Measurements from ENCODE around the gene TTC34.

TTC34 gene

DNA sequence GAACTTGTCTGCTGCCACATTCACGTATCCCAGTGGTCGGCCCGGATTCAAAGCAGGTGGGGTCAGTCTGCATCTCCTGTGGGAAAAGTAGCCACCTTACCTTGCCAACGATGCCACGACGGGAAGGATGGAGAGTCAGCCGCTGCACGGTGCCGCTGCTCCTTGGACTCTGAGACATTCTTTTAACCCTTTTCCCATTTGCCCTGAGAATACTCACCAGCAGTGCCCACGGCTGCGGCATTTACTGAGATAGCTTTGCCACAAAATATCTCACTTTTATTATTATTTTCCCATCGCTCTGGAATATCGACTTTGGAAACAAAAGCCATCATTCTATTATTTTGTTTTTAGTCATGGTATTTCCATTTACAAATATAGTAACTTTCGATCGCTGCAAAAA is 15.3 kb upstream of the TTC34 start:
- Histone ChIP-seq H3K4me3 (replicated peaks; ENCODE audit: low read depth, low read length) (no peak overlapping the region), H3K36me3 (ENCODE audit: control insufficient read depth, insufficient read depth, low read length) (no peaks in the 10 kb centered on the region), H3K27me3 (replicated peaks; ENCODE audit: control insufficient read depth, insufficient read depth, low read length) (no peaks in the 10 kb centered on the region)
- no peak for DNase-seq (ENCODE audit: extremely low read depth, insufficient read length)
- TF ChIP-seq, protein P1, sequence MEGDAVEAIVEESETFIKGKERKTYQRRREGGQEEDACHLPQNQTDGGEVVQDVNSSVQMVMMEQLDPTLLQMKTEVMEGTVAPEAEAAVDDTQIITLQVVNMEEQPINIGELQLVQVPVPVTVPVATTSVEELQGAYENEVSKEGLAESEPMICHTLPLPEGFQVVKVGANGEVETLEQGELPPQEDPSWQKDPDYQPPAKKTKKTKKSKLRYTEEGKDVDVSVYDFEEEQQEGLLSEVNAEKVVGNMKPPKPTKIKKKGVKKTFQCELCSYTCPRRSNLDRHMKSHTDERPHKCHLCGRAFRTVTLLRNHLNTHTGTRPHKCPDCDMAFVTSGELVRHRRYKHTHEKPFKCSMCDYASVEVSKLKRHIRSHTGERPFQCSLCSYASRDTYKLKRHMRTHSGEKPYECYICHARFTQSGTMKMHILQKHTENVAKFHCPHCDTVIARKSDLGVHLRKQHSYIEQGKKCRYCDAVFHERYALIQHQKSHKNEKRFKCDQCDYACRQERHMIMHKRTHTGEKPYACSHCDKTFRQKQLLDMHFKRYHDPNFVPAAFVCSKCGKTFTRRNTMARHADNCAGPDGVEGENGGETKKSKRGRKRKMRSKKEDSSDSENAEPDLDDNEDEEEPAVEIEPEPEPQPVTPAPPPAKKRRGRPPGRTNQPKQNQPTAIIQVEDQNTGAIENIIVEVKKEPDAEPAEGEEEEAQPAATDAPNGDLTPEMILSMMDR (IDR thresholded peaks at IDR 0.05; ENCODE audit: insufficient read depth, low read length, poor library complexity, severe bottlenecking): no peak

DNA sequence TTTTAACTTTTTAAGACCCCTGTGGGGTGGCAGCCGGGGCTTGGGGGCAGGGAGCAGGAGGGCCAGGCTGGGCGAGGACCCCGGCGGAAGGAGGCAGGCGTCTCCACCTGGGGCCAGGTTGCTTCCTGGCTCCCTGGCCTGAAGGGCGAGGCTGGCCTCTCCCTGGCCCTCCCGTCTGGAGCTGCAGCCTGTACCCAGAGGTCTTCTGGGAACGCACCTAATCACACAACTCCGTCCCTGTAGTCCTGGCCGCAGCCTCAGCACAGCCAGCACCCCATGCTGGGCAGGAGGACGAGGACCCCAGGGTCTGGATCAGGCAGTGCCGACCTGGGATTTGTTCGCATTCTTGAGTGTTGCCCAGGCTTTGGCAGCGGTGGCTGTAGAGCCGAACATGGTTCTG is 14.1 kb upstream of the TTC34 start:
- TF ChIP-seq, protein P1 (IDR thresholded peaks at IDR 0.05; ENCODE audit: insufficient read depth, low read length, poor library complexity, severe bottlenecking): no peak
- Histone ChIP-seq H3K27me3 (replicated peaks; ENCODE audit: control insufficient read depth, insufficient read depth, low read length) (no peaks in the 10 kb centered on the region), H3K36me3 (ENCODE audit: control insufficient read depth, insufficient read depth, low read length) (no peaks in the 10 kb centered on the region), H3K4me3 (replicated peaks; ENCODE audit: low read depth, low read length) (no peak overlapping the region)
- DNase-seq (ENCODE audit: extremely low read depth, insufficient read length): no peak

DNA sequence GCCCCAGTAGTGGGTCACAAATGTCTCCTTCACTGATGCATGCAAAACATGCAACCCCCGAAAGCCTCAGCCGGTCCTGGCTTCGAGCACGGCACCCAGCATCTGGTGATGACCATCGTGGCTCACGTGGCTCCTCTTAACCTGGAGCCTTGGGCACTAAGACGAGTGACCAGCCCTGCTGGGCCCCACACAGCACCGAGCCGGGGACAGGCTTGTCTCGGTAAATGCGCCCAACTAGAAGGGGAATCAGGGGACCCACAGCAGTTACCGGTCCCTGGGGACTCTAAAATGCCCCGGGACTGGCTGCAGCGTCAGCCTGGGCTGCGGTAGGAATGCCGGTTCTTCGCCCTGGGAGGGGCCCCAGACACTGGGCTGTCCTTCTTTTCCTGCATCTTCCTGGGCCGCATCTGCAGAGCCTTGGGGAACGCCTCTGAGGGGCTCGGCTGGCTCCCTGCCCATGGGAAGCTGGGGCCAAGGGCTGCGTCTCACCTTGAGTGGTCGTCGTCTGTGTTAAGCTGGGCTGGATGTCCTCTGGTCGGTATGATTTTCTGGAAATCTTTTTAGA is 13.1 kb upstream of the TTC34 start:
- TF ChIP-seq, protein P1 (IDR thresholded peaks at IDR 0.05; ENCODE audit: insufficient read depth, low read length, poor library complexity, severe bottlenecking): no peak
- no peak for DNase-seq (ENCODE audit: extremely low read depth, insufficient read length)

DNA sequence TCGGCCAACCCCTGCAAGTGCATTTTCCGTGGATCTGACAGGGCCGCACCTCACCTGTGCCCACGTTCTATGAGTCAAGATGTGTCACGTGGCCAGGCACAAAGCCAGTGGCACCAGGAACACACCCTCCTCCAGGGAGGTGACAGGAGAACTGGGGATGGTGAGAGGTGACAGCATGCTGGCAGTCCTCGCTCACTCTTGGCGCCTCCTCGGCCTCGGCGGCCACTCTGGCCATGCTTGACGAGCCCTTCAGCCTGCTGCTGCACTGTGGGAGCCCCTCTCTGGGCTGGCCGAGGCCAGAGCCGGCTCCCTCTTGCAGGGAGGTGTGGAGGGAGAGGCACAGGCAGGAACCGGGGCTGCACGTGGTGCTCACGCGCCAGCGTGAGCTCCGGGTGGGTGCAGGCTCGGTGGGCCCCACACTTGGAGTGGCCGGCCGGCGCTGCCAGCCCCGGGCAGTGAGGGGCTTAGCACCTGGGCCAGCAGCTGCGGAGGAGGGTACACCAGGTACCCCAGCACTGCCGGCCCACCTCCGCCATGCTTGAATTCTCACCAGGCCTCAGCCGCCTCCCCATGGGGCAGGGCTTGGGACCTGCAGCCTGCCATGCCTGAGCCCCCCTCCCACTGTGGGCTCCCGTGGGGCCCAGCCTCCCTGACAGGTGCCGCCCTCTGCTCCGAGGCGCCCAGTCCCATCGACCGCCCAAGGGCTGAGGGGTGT is 11.6 kb upstream of the TTC34 start:
- no peak for DNase-seq (ENCODE audit: extremely low read depth, insufficient read length)
- H3K36me3 ChIP-seq (ENCODE audit: control insufficient read depth, insufficient read depth, low read length): no peaks in the 10 kb centered on the region
- H3K27me3 ChIP-seq (replicated peaks; ENCODE audit: control insufficient read depth, insufficient read depth, low read length): no peaks in the 10 kb centered on the region
- TF ChIP-seq, protein P1 (IDR thresholded peaks at IDR 0.05; ENCODE audit: insufficient read depth, low read length, poor library complexity, severe bottlenecking): no peak
- H3K4me3 ChIP-seq (replicated peaks; ENCODE audit: low read depth, low read length): no peak overlapping the region

More for the DNA sequence above, 13.1 kb upstream of the TTC34 start:
- no peak overlapping the region for H3K4me3 ChIP-seq (replicated peaks; ENCODE audit: low read depth, low read length)
- H3K36me3 ChIP-seq (ENCODE audit: control insufficient read depth, insufficient read depth, low read length): no peaks in the 10 kb centered on the region
- no peaks in the 10 kb centered on the region for H3K27me3 ChIP-seq (replicated peaks; ENCODE audit: control insufficient read depth, insufficient read depth, low read length)

DNA sequence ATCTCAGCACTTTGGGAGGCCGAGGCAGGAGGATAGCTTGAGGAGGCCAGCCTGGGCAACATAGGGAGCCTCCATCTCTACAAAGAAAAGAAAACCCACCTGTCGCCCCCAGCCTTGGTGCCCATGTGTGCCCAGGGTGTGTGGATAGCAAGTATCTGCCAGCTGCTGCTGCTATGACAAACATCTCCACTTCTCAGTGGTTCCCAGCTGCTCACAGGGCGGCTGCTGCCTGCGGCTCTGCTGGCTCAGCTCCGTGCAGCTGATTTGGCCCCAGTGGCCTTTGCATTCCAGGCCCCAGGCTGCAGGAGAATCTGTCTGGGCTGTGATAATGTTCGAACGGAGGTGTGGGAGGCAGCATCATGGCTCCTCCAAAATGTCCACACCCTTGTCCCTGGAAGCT is 10.6 kb upstream of the TTC34 start:
- no peak for DNase-seq (ENCODE audit: extremely low read depth, insufficient read length)
- no peak overlapping the region for H3K4me3 ChIP-seq (replicated peaks; ENCODE audit: low read depth, low read length)

More for the DNA sequence above, 10.6 kb upstream of the TTC34 start:
- Histone ChIP-seq H3K27me3 (replicated peaks; ENCODE audit: control insufficient read depth, insufficient read depth, low read length) (no peaks in the 10 kb centered on the region), H3K36me3 (ENCODE audit: control insufficient read depth, insufficient read depth, low read length) (no peaks in the 10 kb centered on the region)
- TF ChIP-seq, protein P1 (IDR thresholded peaks at IDR 0.05; ENCODE audit: insufficient read depth, low read length, poor library complexity, severe bottlenecking): no peak

Measured in GM06990 (cell line).